ENCODE results near the gene KLF6.
A peak's percentile ranks its signal among the peaks of the same experiment; 100 is the strongest.

The KLF6 gene

GRCh38 chr10:3784510-3785250 is at the start of gene KLF6:
Gene KLF6, minus strand, starts transcription at chr10:3785209. Its CDS starts 195 bp downstream, at chr10:3785014.
- intact Hi-C loops (cut with DNase I): loop anchor here (10.0 kb wide), 1 partner anchor 310 kb away; no protein-coding TSS in a partner anchor
- peak in 35 of 42 donors; percentile 15 to 79 (median 56) for DNase-seq

GRCh38 chr10:3834404-3834803 is 49.4 kb upstream of the KLF6 start:
- no peak for DNase-seq
- intact Hi-C loops (cut with DNase I): no loop called here

- intact Hi-C loops (cut with DNase I): no loop called here
- no peak for DNase-seq
Measured at GRCh38 chr10:3833046-3833445, 48.0 kb upstream of the KLF6 start.

GRCh38 chr10:3832022-3832786 is 47.2 kb upstream of the KLF6 start:
- intact Hi-C loops (cut with DNase I): no loop called here
- DNase-seq: no peak

GRCh38 chr10:3831608-3832007 is 46.6 kb upstream of the KLF6 start:
- intact Hi-C loops (cut with DNase I): no loop called here

GRCh38 chr10:3830946-3831345 is 45.9 kb upstream of the KLF6 start:
- no peak for DNase-seq
- intact Hi-C loops (cut with DNase I): no loop called here

More at GRCh38 chr10:3831608-3832007, 46.6 kb upstream of the KLF6 start:
- DNase-seq: no peak

- DNase-seq: no peak
- intact Hi-C loops (cut with DNase I): no loop called here
Measured at GRCh38 chr10:3829156-3830050, 44.4 kb upstream of the KLF6 start.

DNA sequence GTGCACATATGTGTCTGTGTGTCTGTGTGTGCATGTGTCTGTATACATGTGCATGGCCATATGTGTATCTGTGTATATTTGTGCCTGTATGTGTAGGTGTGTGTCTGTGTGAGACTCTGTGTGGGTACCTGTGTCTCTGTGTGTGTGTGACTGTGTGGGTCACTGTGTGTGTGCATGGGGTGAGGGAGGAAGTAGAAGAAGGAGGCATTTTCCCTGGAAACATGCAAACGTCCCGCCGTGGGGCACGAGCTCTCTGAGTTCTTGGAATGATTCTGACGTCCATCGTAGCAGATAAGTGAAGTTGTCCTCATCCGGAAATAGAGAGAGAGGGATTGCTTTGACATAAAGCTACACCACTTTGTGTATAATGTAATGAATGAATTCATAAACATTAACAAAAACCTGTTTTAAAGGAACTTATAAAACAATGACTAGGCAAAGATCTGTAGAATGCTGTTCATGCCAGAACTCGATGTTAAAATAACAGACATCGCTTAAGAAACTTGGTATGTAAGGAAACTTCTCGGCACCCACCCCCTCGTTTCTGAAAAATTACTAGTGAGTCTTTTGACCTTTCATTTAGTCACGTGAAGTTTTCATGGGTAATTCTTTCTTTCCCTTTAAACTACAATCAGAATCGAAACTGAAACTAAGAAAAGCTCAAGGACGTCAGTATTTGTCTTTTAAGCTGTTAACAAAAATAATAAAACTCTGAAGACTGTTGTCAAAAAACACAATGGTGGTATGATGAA is 43.6 kb upstream of the KLF6 start:
- no peak for DNase-seq
- intact Hi-C loops (cut with DNase I): no loop called here

- no peak for DNase-seq
- intact Hi-C loops (cut with DNase I): no loop called here
Measured at GRCh38 chr10:3827768-3828403, 42.9 kb upstream of the KLF6 start.

GRCh38 chr10:3827266-3827665 is 42.3 kb upstream of the KLF6 start:
- intact Hi-C loops (cut with DNase I): no loop called here
- no peak for DNase-seq

DNA sequence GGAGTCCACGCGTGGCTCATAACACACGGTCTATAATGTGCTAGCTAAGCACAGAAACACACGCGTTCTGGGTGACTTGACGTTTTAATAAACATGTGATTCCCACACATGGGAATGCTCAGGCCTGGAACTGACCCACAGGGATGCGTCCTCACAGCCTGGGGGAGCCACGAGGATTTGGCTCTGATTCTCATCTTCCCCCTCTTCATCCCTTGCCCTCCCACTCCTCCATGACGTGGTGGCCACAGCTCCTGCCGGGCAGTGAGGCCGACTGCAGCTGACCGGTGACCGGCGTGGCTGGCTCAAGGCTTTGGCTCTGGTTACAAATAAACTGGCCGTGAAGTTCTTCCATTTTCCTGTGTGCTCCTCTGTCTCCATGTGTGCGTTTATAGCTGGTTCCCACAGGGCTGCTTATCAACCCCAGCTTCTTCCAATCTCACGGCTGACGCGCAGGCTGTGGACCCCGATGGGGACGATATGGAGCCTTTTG is 40.9 kb upstream of the KLF6 start:
- no peak for DNase-seq
- intact Hi-C loops (cut with DNase I): no loop called here

GRCh38 chr10:3825244-3825643 is 40.2 kb upstream of the KLF6 start:
- intact Hi-C loops (cut with DNase I): no loop called here
- DNase-seq: no peak

DNA sequence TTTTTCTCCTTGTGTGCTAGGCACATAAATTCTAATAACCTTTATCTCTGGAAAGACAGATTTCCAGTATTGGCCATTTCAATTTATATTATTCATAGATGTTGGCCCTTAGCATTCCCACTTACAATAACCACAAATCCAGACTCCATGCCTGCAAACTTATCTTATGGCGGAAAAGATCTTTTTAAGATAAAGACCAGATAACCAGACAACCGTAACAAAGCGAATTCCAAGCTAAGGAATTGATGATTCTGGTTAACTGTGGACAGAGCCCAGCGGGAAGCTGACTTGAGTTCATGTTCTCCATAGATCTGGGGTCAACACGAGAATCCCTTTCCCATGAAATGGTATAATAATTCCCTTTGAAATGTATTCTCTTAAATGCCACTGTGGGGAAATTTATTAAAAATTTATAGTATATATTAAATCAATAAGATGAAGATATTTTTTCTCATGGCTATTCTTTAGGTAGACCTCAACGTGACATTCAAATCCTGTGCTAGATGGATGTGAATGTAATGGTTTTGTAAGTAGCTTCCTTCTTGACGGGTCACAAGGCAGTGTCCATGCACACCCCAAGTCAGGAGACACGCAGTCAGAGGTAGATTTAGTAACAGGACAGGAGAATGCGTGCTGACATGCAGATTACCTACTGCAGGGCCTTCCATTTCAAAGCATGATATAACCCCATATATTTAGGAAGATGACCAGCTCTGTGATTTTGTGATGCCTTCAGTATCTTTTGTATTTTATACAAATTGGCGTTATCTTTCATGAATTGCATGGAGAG is 37.7 kb upstream of the KLF6 start:
- DNase-seq: no peak
- intact Hi-C loops (cut with DNase I): no loop called here

DNA sequence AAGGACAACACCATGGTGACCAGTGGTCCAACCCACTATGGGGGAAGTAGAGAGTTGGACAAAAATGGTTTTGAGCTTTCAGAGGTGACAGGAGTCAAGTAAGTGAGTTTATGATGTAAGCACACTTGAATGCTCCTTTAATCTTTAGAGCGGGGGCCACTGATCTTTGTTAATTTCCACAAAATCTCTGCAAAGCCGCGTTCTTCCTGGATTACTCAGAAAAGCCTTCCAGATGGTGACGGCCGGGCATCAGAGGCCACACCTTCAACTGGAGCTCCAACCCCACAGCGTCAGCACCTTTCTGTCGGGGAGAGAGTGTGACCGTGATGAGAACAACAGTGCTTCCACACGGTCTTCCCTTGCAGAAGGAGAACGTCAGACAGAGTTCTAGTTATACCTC is 35.2 kb upstream of the KLF6 start:
- DNase-seq: no peak
- intact Hi-C loops (cut with DNase I): no loop called here

GRCh38 chr10:3816995-3817394 is 32.0 kb upstream of the KLF6 start:
- DNase-seq: no peak
- intact Hi-C loops (cut with DNase I): no loop called here

GRCh38 chr10:3814838-3815220 is 29.8 kb upstream of the KLF6 start:
- intact Hi-C loops (cut with DNase I): no loop called here

DNA sequence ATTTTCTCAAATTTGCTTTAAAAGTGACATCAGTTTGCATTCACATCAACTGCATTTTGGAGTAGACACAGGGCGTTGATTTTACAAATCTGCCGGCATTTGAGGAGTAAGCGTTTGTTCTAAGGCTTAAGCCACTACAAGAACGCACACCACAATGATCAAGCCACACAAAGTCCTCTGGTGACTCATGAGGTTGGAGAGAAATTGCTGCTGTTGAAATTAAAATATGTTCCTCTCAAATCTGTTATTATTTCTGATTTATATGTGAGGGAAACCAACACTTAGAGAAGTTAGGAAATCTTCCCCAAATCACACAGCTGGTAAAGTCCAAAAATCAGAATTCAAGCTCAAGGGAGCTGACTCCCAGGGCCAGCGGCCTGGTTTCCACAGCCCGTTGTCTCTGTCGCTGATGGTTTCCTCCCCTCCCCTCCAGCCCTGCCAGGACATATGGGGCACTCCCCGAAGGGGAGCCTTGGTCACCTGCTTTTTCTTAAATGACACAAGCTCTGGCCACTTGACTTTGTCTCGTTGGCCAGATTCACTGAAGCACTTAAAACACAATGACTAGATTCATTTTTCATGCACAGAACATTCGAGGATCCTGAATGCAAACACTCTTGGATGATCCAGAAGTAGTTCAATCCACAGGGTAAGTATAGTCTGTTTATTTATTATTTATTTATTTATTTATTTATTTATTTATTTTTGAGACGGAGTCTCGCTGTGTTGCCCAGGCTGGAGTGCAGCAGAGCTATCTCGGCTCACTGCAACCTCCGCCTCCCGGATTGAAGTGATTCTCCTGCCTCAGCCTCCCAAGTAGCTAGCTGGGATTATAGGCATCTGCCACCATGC is 29.2 kb upstream of the KLF6 start:
- intact Hi-C loops (cut with DNase I): no loop called here
- no peak for DNase-seq

More at GRCh38 chr10:3814838-3815220, 29.8 kb upstream of the KLF6 start:
- no peak for DNase-seq
